ENCODE results near the gene NXF1.

DNA sequence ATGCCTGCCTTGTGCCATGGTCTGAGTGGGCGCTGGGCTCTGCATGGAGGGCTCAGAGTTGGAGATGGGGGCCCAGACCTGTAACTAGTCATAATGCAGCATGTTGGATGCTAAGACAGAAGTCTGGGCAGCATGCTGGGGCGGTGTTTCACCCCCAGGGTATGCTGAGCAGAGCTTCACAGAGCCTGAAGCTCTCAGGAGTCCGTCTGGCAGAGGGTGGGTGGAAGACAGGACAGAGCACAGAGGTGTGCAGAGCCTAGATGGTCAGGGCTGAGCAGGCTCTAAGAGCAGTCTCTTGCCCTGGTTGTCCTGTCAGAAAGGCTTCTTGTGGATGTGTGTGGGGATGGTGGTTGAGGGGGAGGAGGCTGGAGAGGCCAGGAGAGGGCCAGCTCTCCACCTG is 26.8 kb downstream of the NXF1 start:
- TF ChIP-seq EZH2 (IDR thresholded peaks at IDR 0.05; ENCODE audit: borderline replicate concordance, control insufficient read depth, low read depth, low read length) (no peak), CEBPB (IDR thresholded peaks at IDR 0.05; ENCODE audit: borderline replicate concordance in 1 of 2, low read depth in 2 of 2, low read length in 2 of 2) (no peak), RELA (IDR thresholded peaks at IDR 0.05; ENCODE audit: borderline replicate concordance, partially characterized antibody) (no peak), YY1 (IDR thresholded peaks at IDR 0.05; ENCODE audit: low read depth, low read length) (no peak), SP1 (IDR thresholded peaks at IDR 0.05; ENCODE audit: low read depth, low read length) (no peak), RB1 (IDR thresholded peaks at IDR 0.05; ENCODE audit: borderline replicate concordance) (no peak), KDM1A (IDR thresholded peaks at IDR 0.05; ENCODE audit: borderline replicate concordance) (no peak), ESRRA (IDR thresholded peaks at IDR 0.05; ENCODE audit: low read length) (no peak), NR2F1 (conservative IDR thresholded peaks at IDR 0.05) (no peak)
- TF ChIP-seq, protein P1, sequence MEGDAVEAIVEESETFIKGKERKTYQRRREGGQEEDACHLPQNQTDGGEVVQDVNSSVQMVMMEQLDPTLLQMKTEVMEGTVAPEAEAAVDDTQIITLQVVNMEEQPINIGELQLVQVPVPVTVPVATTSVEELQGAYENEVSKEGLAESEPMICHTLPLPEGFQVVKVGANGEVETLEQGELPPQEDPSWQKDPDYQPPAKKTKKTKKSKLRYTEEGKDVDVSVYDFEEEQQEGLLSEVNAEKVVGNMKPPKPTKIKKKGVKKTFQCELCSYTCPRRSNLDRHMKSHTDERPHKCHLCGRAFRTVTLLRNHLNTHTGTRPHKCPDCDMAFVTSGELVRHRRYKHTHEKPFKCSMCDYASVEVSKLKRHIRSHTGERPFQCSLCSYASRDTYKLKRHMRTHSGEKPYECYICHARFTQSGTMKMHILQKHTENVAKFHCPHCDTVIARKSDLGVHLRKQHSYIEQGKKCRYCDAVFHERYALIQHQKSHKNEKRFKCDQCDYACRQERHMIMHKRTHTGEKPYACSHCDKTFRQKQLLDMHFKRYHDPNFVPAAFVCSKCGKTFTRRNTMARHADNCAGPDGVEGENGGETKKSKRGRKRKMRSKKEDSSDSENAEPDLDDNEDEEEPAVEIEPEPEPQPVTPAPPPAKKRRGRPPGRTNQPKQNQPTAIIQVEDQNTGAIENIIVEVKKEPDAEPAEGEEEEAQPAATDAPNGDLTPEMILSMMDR (IDR thresholded peaks at IDR 0.05 in 2 of 3, conservative IDR thresholded peaks at IDR 0.05 in 1 of 3; ENCODE audit: control insufficient read depth in 2 of 3, extremely low read depth in 1 of 3, insufficient read depth in 1 of 3, low read depth in 3 of 3, low read length in 3 of 3), result no peak
- TF ChIP-seq, protein P2, sequence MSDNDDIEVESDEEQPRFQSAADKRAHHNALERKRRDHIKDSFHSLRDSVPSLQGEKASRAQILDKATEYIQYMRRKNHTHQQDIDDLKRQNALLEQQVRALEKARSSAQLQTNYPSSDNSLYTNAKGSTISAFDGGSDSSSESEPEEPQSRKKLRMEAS (IDR thresholded peaks at IDR 0.05; ENCODE audit: low read depth, low read length), result no peak
